H9 (cell line): ENCODE results near the gene ZNF646. TPM values are rescaled to one million over a fixed set of nuclear protein-coding genes. Genes with fewer than 3 reads are reported as not detected.

Source experiments
- DNase-seq: peaks from one replicate; pipeline ENCODE4 v3.0.0-alpha.2; 2017
- H2AFZ ChIP-seq: one replicate; pipeline ENCODE4 v1.6.1; 2013; ENCODE audit warnings: mild to moderate bottlenecking, low read length, control low read depth, moderate library complexity
- H2AK5ac ChIP-seq: 2 replicates; pipeline ENCODE4 v1.6.1; 2013; ENCODE audit warnings: low read length, control low read depth, mixed read lengths; ENCODE audit not compliant: insufficient read length
- H2BK120ac ChIP-seq: one replicate; pipeline ENCODE4 v1.6.1; 2013; ENCODE audit warnings: low read depth, mild to moderate bottlenecking, low read length, control low read depth, inconsistent platforms; ENCODE audit not compliant: poor library complexity, severe bottlenecking
- H2BK12ac ChIP-seq: 2 replicates; pipeline ENCODE4 v1.6.1; 2013; ENCODE audit warnings: low read length, control low read depth, mixed read lengths, low read depth; ENCODE audit not compliant: insufficient read length
- H2BK15ac ChIP-seq: 2 replicates; pipeline ENCODE4 v1.6.1; 2013; ENCODE audit warnings: low read depth, low read length, control low read depth
- H2BK20ac ChIP-seq: one replicate; pipeline ENCODE4 v1.6.1; 2013; ENCODE audit warnings: low read depth, mild to moderate bottlenecking, low read length, control low read depth, inconsistent platforms; ENCODE audit not compliant: poor library complexity, severe bottlenecking
- H2BK5ac ChIP-seq: 2 replicates; pipeline ENCODE4 v1.6.1; 2013; ENCODE audit warnings: low read length, control low read depth, mixed read lengths; ENCODE audit not compliant: insufficient read length
- H3K14ac ChIP-seq: 2 replicates; pipeline ENCODE4 v1.6.1; 2013; ENCODE audit warnings: low read length, control low read depth; ENCODE audit not compliant: insufficient read depth
- H3K18ac ChIP-seq: 2 replicates; pipeline ENCODE4 v1.6.1; 2013; ENCODE audit warnings: low read depth, mild to moderate bottlenecking, mixed read lengths, low read length, control low read depth; ENCODE audit not compliant: insufficient read length
- H3K23ac ChIP-seq: 2 replicates; pipeline ENCODE4 v1.6.1; 2013; ENCODE audit warnings: low read length, control low read depth, mixed read lengths, low read depth; ENCODE audit not compliant: insufficient read length
- H3K23me2 ChIP-seq: 2 replicates; pipeline ENCODE4 v1.6.1; 2013; ENCODE audit warnings: low read depth, mild to moderate bottlenecking, mixed read lengths, low read length, control low read depth; ENCODE audit not compliant: insufficient read length, poor library complexity, severe bottlenecking
- H3K27ac ChIP-seq: 2 replicates; pipeline ENCODE4 v1.5.1; 2013; ENCODE audit warnings: low read length, control low read depth, mixed read lengths, low read depth; ENCODE audit not compliant: insufficient read length
- H3K27me3 ChIP-seq: 2 replicates; pipeline ENCODE4 v1.6.1; 2013; ENCODE audit warnings: low read length, control low read depth, inconsistent platforms; ENCODE audit not compliant: insufficient read depth
- H3K4ac ChIP-seq: 2 replicates; pipeline ENCODE4 v1.6.1; 2013; ENCODE audit warnings: low read depth, mild to moderate bottlenecking, control low read depth, inconsistent platforms, low read length, moderate library complexity
- H3K4me1 ChIP-seq: 2 replicates; pipeline ENCODE4 v1.6.1; 2013; ENCODE audit warnings: low read length, control low read depth, inconsistent platforms; ENCODE audit not compliant: insufficient read depth
- H3K4me2 ChIP-seq: 2 replicates; pipeline ENCODE4 v1.6.1; 2013; ENCODE audit warnings: low read length, control low read depth, mixed read lengths; ENCODE audit not compliant: insufficient read length, insufficient read depth
- H3K56ac ChIP-seq: 2 replicates; pipeline ENCODE4 v1.6.1; 2013; ENCODE audit warnings: low read depth, mild to moderate bottlenecking, mixed read lengths, low read length, control low read depth; ENCODE audit not compliant: insufficient read length
- H3K79me1 ChIP-seq: 2 replicates; pipeline ENCODE4 v1.6.1; 2013; ENCODE audit warnings: low read depth, mild to moderate bottlenecking, moderate library complexity, low read length, control low read depth, inconsistent platforms; ENCODE audit not compliant: insufficient read depth, poor library complexity, severe bottlenecking
- H3K79me2 ChIP-seq: 2 replicates; pipeline ENCODE4 v1.6.1; 2013; ENCODE audit warnings: low read length, control low read depth, inconsistent platforms; ENCODE audit not compliant: insufficient read depth
- H3K9ac ChIP-seq: 2 replicates; pipeline ENCODE4 v1.6.1; 2013; ENCODE audit warnings: low read length, control low read depth, mixed read lengths; ENCODE audit not compliant: insufficient read length; ENCODE audit errors: extremely low read depth
- H3K9me3 ChIP-seq: one replicate; pipeline ENCODE4 v1.6.1; 2013; ENCODE audit warnings: low read depth, low read length, inconsistent platforms; ENCODE audit not compliant: control insufficient read depth
- H3T11ph ChIP-seq: one replicate; pipeline ENCODE4 v1.6.1; 2013; ENCODE audit warnings: mild to moderate bottlenecking, low read length, control low read depth, inconsistent platforms
- H4K20me1 ChIP-seq: one replicate; pipeline ENCODE4 v1.6.1; 2013; ENCODE audit not compliant: control insufficient read depth, insufficient read length, insufficient read depth
- H4K5ac ChIP-seq: 2 replicates; pipeline ENCODE4 v1.6.1; 2013; ENCODE audit warnings: low read depth, mild to moderate bottlenecking, mixed read lengths, low read length, control low read depth; ENCODE audit not compliant: insufficient read length
- H4K8ac ChIP-seq: replicated peaks from 2 replicates; pipeline ENCODE4 v1.6.1; 2013; ENCODE audit warnings: low read length, control low read depth, mixed read lengths, low read depth; ENCODE audit not compliant: insufficient read length
- H4K91ac ChIP-seq: 2 replicates; pipeline ENCODE4 v1.6.1; 2013; ENCODE audit warnings: low read depth, mild to moderate bottlenecking, moderate library complexity, mixed read lengths, low read length, control low read depth; ENCODE audit not compliant: insufficient read length
- H3K27ac Mint-ChIP-seq, 3 experiments: 2 replicates in 2 of 3; 3 replicates in 1 of 3; pipeline ENCODE4 v1.8.0; 2020 to 2021; ENCODE audit warnings: mixed read lengths in 3 of 3, mild to moderate bottlenecking in 1 of 3, moderate library complexity in 1 of 3
- H3K27me3 Mint-ChIP-seq: 2 replicates; pipeline ENCODE4 v1.8.0; 2021; ENCODE audit warnings: low read depth, mild to moderate bottlenecking, moderate library complexity, mixed read lengths
- H3K36me3 Mint-ChIP-seq, 3 experiments: 2 replicates in 2 of 3; 3 replicates in 1 of 3; pipeline ENCODE4 v1.8.0; 2020 to 2021; ENCODE audit warnings: low read depth in 3 of 3, mixed read lengths in 3 of 3; ENCODE audit not compliant: insufficient read depth in 1 of 3
- H3K4me1 Mint-ChIP-seq, 2 experiments: 2 replicates each; pipeline ENCODE4 v1.8.0; 2020; ENCODE audit warnings: mixed read lengths in 2 of 2
- H3K4me3 Mint-ChIP-seq, 2 experiments: 2 replicates in 1 of 2; 3 replicates in 1 of 2; pipeline ENCODE4 v1.8.0; 2020 to 2021; ENCODE audit warnings: mild to moderate bottlenecking in 2 of 2, mixed read lengths in 2 of 2, moderate library complexity in 1 of 2
- H3K9me3 Mint-ChIP-seq, 2 experiments: 2 replicates in 1 of 2; 3 replicates in 1 of 2; pipeline ENCODE4 v1.8.0; 2020; ENCODE audit warnings: mild to moderate bottlenecking in 2 of 2, mixed read lengths in 2 of 2, moderate library complexity in 1 of 2
- WGBS: extraction: QIAGEN DNeasy Blood & Tissue Kit; methylation state at CpG from one replicate; pipeline ENCODE4 v1.1.7; 2013; ENCODE audit warnings: missing lambda C conversion rate, low lambda C conversion rate, mixed read lengths; ENCODE audit not compliant: insufficient read length; ENCODE audit errors: extremely low coverage; 5-methylcytosine and 5-hydroxymethylcytosine counted together
- total RNA-seq: library from RNA; stranded (reverse); gene quantifications from 2 replicates; pipeline ENCODE4 v1.2.1, GENCODE V29; 2021
- TF ChIP-seq, protein P1 (sequence below): fragments of 200-600 bp; sonication (generic); conservative IDR thresholded peaks from 3 replicates; pipeline ENCODE4 v1.8.0; 2021; ENCODE audit warnings: antibody characterized with exemption, mild to moderate bottlenecking

ZNF646 gene
- total RNA-seq, 1 experiment from 2014 or later, result 29.2 TPM

DNA sequence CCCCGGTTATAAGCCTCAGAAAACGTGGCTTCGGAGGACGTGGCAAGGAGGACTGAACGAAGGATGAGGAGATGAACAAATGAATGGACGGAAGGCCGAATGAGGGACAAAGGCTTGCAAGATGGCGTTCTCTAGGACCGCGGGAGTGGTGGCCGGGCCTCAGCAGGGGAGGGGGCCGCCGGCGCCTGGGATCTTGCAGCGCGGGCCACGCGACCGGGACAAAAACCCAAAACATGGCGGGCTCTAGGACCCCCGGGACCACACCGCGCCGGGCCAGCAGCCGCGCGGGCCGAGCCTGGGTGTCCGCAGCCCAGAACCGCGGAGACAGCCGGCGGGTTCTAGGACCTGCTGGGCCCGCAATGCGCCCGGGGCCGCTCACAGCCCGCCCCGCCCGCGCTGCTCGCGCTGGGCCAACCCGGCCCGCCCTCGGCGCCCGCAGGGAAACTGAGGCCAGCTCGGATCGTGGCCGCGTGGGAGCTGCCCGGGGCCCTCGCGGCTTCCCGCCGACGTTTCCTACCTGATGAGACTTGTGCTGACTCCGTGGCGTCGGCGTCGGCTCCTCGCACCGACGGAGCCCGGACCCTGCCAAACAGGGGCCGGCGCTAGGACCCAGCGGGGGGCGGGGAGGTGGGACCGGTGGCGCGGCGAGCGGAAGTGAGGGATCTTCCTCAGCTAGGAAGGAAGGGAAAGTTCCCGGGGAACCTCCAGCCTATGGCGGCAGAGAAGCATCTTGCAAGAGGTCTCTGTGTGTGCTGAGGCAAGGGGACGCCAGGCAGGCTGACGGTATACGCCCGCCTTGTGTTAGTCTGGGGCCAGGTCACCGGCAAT, 866 bp upstream of the ZNF646 start:
- H3T11ph ChIP-seq, result no peak overlapping the region
- peaks cover 14 to 23% (median 22%) of the 10 kb centered on the region in 3 experiments; a peak in 6 of 7 replicates for H3K36me3 Mint-ChIP-seq
- peak overlapping the region; percentile 63; the same call in 1 of the 2 replicates for H3K4ac ChIP-seq
- no peak overlapping the region for H2AFZ ChIP-seq
- H3K9me3 ChIP-seq, result no peaks in the 10 kb centered on the region
- H4K20me1 ChIP-seq, result no peaks in the 10 kb centered on the region
- H3K4me1 Mint-ChIP-seq, result peaks cover 16 to 20% of the 10 kb centered on the region in 2 experiments
- H3K4me2 ChIP-seq, result peak overlapping the region; percentile 89
- no peak overlapping the region for H2BK20ac ChIP-seq
- H3K9ac ChIP-seq, result peak overlapping the region; percentile 92
- H2BK15ac ChIP-seq, result no peak overlapping the region
- H3K27me3 Mint-ChIP-seq, result no peaks in the 10 kb centered on the region
- TF ChIP-seq, protein P1, sequence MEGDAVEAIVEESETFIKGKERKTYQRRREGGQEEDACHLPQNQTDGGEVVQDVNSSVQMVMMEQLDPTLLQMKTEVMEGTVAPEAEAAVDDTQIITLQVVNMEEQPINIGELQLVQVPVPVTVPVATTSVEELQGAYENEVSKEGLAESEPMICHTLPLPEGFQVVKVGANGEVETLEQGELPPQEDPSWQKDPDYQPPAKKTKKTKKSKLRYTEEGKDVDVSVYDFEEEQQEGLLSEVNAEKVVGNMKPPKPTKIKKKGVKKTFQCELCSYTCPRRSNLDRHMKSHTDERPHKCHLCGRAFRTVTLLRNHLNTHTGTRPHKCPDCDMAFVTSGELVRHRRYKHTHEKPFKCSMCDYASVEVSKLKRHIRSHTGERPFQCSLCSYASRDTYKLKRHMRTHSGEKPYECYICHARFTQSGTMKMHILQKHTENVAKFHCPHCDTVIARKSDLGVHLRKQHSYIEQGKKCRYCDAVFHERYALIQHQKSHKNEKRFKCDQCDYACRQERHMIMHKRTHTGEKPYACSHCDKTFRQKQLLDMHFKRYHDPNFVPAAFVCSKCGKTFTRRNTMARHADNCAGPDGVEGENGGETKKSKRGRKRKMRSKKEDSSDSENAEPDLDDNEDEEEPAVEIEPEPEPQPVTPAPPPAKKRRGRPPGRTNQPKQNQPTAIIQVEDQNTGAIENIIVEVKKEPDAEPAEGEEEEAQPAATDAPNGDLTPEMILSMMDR, result no peak
- no peak overlapping the region for H2AK5ac ChIP-seq
- peaks cover 9% of the 10 kb centered on the region for H3K23me2 ChIP-seq
- peak; percentile 93 for DNase-seq
- H3K27me3 ChIP-seq, result no peaks in the 10 kb centered on the region
- no peak overlapping the region for H2BK12ac ChIP-seq
- no peak overlapping the region for H2BK120ac ChIP-seq
- H3K4me1 ChIP-seq, result no peaks in the 10 kb centered on the region
- H4K8ac ChIP-seq, result peak overlapping the region; percentile 64
- peak overlapping the region; percentile 82 for H4K91ac ChIP-seq
- H3K18ac ChIP-seq, result peak overlapping the region; percentile 96
- no CpG with 5 or more reads among the region's 83 CpGs for WGBS
- H3K14ac ChIP-seq, result peak overlapping the region; percentile 98
- H3K27ac ChIP-seq, result no peak overlapping the region
- no peak overlapping the region for H3K56ac ChIP-seq
- H3K9me3 Mint-ChIP-seq, result no peaks in the 10 kb centered on the region; a peak in 1 of 5 replicates
- H3K23ac ChIP-seq, result no peak overlapping the region
- peak overlapping the region; percentile 78 for H4K5ac ChIP-seq
- peaks cover 20% of the 10 kb centered on the region; the same call in 1 of the 2 replicates for H3K79me2 ChIP-seq
- peaks cover 9% of the 10 kb centered on the region for H3K79me1 ChIP-seq
- H3K27ac Mint-ChIP-seq, result peak overlapping the region; percentile 96 to 99 (median 97)
- peak overlapping the region; percentile 92 to 95 for H3K4me3 Mint-ChIP-seq
- peak overlapping the region; percentile 87 for H2BK5ac ChIP-seq
